ENCODE measurements around the gene MRPL21. TPM values are rescaled to one million over a fixed set of nuclear protein-coding genes. Genes with fewer than 3 reads are reported as not detected.

The MRPL21 gene
- total and polyA plus RNA-seq, 2 donors (not counting 1 experiment from before 2014, with no cell fraction given) = 23.8 to 35.8 TPM

- intact Hi-C loops (cut with micrococcal nuclease) = loop anchor here (10.0 kb wide), 1 partner anchor 767 kb away; the partner anchor contains the start of gene LTO1
- POLR2A ChIA-PET = no interaction called here
- Histone ChIP-seq H3K4me2 (replicated peaks; ENCODE audit: low read depth, low read length, poor library complexity, severe bottlenecking) (no peak overlapping the region), H3K79me2 (ENCODE audit: control insufficient read depth, insufficient read depth, low read length) (peaks cover 46% of the 10 kb centered on the region), H3K36me3 (replicated peaks in 1 of 2; ENCODE audit: control extremely low read depth in 1 of 2, control insufficient read depth in 1 of 2, extremely low read depth in 1 of 2, insufficient read depth in 2 of 2, low read length in 1 of 2) (peaks cover 2 to 34% of the 10 kb centered on the region in 2 experiments), H3K9ac (ENCODE audit: low read length) (no peak overlapping the region), H3K27ac (ENCODE audit: low read length in 2 of 2) (no peak overlapping the region), H2AFZ (ENCODE audit: insufficient read depth, low read depth, low read length, poor library complexity, severe bottlenecking) (no peak overlapping the region), H3K4me1 (ENCODE audit: control insufficient read depth in 2 of 2, insufficient read depth in 2 of 2, low read length in 2 of 2) (peaks cover 5 to 13% of the 10 kb centered on the region in 2 donors), H4K20me1 (ENCODE audit: control insufficient read depth, insufficient read depth, low read length, poor library complexity, severe bottlenecking) (no peaks in the 10 kb centered on the region), H3K4me3 (ENCODE audit: control extremely low read depth in 1 of 5, extremely low read depth in 1 of 5, insufficient read depth in 1 of 5, low read depth in 2 of 5, low read length in 4 of 5) (no peak overlapping the region), H3K9me3 (ENCODE audit: control extremely low read depth in 1 of 3, control insufficient read depth in 2 of 3, insufficient read depth in 1 of 3, low read length in 2 of 3) (no peaks in the 10 kb centered on the region), H3K27me3 (replicated peaks in 1 of 4; ENCODE audit: control extremely low read depth in 1 of 4, control insufficient read depth in 3 of 4, insufficient read depth in 4 of 4, low read length in 3 of 4) (no peaks in the 10 kb centered on the region)
- TF ChIP-seq EZH2 (IDR thresholded peaks at IDR 0.05; ENCODE audit: borderline replicate concordance, insufficient read depth, low read depth, low read length, poor library complexity, severe bottlenecking) = no peak
- TF ChIP-seq CTCF (IDR thresholded peaks at IDR 0.05) = no peak
- whole genome bisulfite sequencing (ENCODE audit: insufficient coverage) = 75% methylated on average over 1 of the region's 5 CpGs
- CTCF ChIA-PET = no interaction called here
- no peak overlapping the region for H3K27ac Mint-ChIP-seq
- ATAC-seq (ENCODE audit: low read depth) (no peak), DNase-seq (no peak)
- no peaks in the 10 kb centered on the region for H3K27me3 Mint-ChIP-seq
- H3K4me3 Mint-ChIP-seq = no peak overlapping the region
- no peaks in the 10 kb centered on the region for H3K9me3 Mint-ChIP-seq (ENCODE audit: insufficient read depth)
- H3K4me1 Mint-ChIP-seq = peaks cover 23% of the 10 kb centered on the region
Observed at GRCh38 chr11:68908273-68908672, 4.6 kb upstream of the MRPL21 start.

- Histone ChIP-seq H3K4me2 (replicated peaks; ENCODE audit: low read depth, low read length, poor library complexity, severe bottlenecking) (peak overlapping the region; percentile 81), H3K4me1 (ENCODE audit: control insufficient read depth in 2 of 2, insufficient read depth in 2 of 2, low read length in 2 of 2) (peaks cover 14 to 21% of the 10 kb centered on the region in 2 donors), H3K9me3 (ENCODE audit: control extremely low read depth in 1 of 3, control insufficient read depth in 2 of 3, insufficient read depth in 1 of 3, low read length in 2 of 3) (no peaks in the 10 kb centered on the region), H3K27ac (ENCODE audit: low read length in 2 of 2) (no peak overlapping the region), H2AFZ (ENCODE audit: insufficient read depth, low read depth, low read length, poor library complexity, severe bottlenecking) (no peak overlapping the region), H3K79me2 (ENCODE audit: control insufficient read depth, insufficient read depth, low read length) (peaks cover 63% of the 10 kb centered on the region), H4K20me1 (ENCODE audit: control insufficient read depth, insufficient read depth, low read length, poor library complexity, severe bottlenecking) (peaks cover 9% of the 10 kb centered on the region), H3K36me3 (replicated peaks in 1 of 2; ENCODE audit: control extremely low read depth in 1 of 2, control insufficient read depth in 1 of 2, extremely low read depth in 1 of 2, insufficient read depth in 2 of 2, low read length in 1 of 2) (peaks cover 0 to 16% of the 10 kb centered on the region in 2 experiments), H3K27me3 (replicated peaks in 1 of 4; ENCODE audit: control extremely low read depth in 1 of 4, control insufficient read depth in 3 of 4, insufficient read depth in 4 of 4, low read length in 3 of 4) (no peaks in the 10 kb centered on the region), H3K4me3 (ENCODE audit: control extremely low read depth in 1 of 5, extremely low read depth in 1 of 5, insufficient read depth in 1 of 5, low read depth in 2 of 5, low read length in 4 of 5) (no peak overlapping the region), H3K9ac (ENCODE audit: low read length) (peak overlapping the region; percentile 6)
- POLR2A ChIA-PET = no interaction called here
- no peaks in the 10 kb centered on the region for H3K27me3 Mint-ChIP-seq
- intact Hi-C loops (cut with micrococcal nuclease) = loop anchor here (10.0 kb wide), 1 partner anchor 769 kb away; the partner anchor contains the start of gene LTO1
- CTCF ChIA-PET = no interaction called here
- no peaks in the 10 kb centered on the region for H3K9me3 Mint-ChIP-seq (ENCODE audit: insufficient read depth)
- peak overlapping the region; percentile 97 for H3K4me3 Mint-ChIP-seq
- WGBS (ENCODE audit: insufficient coverage) = 96% methylated on average over 22 of the region's 23 CpGs
- DNase-seq (no peak), ATAC-seq (ENCODE audit: low read depth) (no peak)
- H3K4me1 Mint-ChIP-seq = peaks cover 39% of the 10 kb centered on the region
- TF ChIP-seq EZH2 (IDR thresholded peaks at IDR 0.05; ENCODE audit: borderline replicate concordance, insufficient read depth, low read depth, low read length, poor library complexity, severe bottlenecking) (no peak), CTCF (IDR thresholded peaks at IDR 0.05) (no peak)
- H3K27ac Mint-ChIP-seq = no peak overlapping the region
Observed at GRCh38 chr11:68905421-68906360, 2.1 kb upstream of the MRPL21 start.
